PFSK-1 (cell line): ENCODE data around the gene PRX.

Source experiments
- FOXP2 ChIP-seq: optimal IDR thresholded peaks from 2 replicates; pipeline ENCODE3; 2011; ENCODE audit warnings: borderline replicate concordance, control low read depth, inconsistent platforms; ENCODE audit not compliant: insufficient read depth; ENCODE audit errors: extremely low read length, extremely low read depth
- POLR2AphosphoS5 ChIP-seq: IDR thresholded peaks from 2 replicates; pipeline ENCODE4 v1.6.1; 2012; ENCODE audit warnings: low read depth, mild to moderate bottlenecking, control low read depth, low read length, moderate library complexity
- SIN3A ChIP-seq: IDR thresholded peaks from 2 replicates; pipeline ENCODE4 v1.6.1; 2012; ENCODE audit warnings: mild to moderate bottlenecking, low read length, moderate library complexity, borderline replicate concordance; ENCODE audit not compliant: insufficient read depth
- TAF1 ChIP-seq: IDR thresholded peaks from 2 replicates; pipeline ENCODE4 v1.6.1; 2012; ENCODE audit warnings: low read length, control low read depth, borderline replicate concordance; ENCODE audit not compliant: insufficient read depth
- TF ChIP-seq, protein P1 (sequence below), 2 experiments: IDR thresholded peaks; 2 replicates each; pipeline versions ENCODE4 v1.6.1 to v1.8.0; 2011 to 2012; ENCODE audit warnings: low read depth in 2 of 2, low read length in 2 of 2, control low read depth in 1 of 2, inconsistent platforms in 1 of 2, mild to moderate bottlenecking in 1 of 2, moderate library complexity in 1 of 2; ENCODE audit not compliant: insufficient read depth in 1 of 2

PRX gene

DNA sequence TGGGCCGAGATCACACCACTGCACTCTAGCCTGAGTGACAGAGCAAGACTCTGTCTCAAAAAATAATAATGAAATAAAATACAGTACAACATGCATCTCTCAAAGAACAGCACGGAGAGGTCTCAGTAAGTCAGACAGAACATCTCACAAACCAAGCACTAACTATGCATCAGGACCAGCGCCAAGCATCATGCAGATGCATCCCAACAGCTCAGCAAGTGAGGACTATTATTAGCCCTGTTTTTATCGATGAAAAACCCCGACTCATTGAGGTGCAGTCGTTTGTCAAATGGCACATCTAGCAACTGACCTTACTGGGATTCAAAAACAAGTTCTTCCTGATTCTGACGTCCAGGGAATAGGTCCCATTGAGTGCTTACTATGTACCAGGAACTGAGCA lies 68.8 kb downstream of the PRX start:
- TF ChIP-seq SIN3A (no peak), FOXP2 (no peak), TAF1 (no peak), POLR2AphosphoS5 (no peak)
- TF ChIP-seq, protein P1, sequence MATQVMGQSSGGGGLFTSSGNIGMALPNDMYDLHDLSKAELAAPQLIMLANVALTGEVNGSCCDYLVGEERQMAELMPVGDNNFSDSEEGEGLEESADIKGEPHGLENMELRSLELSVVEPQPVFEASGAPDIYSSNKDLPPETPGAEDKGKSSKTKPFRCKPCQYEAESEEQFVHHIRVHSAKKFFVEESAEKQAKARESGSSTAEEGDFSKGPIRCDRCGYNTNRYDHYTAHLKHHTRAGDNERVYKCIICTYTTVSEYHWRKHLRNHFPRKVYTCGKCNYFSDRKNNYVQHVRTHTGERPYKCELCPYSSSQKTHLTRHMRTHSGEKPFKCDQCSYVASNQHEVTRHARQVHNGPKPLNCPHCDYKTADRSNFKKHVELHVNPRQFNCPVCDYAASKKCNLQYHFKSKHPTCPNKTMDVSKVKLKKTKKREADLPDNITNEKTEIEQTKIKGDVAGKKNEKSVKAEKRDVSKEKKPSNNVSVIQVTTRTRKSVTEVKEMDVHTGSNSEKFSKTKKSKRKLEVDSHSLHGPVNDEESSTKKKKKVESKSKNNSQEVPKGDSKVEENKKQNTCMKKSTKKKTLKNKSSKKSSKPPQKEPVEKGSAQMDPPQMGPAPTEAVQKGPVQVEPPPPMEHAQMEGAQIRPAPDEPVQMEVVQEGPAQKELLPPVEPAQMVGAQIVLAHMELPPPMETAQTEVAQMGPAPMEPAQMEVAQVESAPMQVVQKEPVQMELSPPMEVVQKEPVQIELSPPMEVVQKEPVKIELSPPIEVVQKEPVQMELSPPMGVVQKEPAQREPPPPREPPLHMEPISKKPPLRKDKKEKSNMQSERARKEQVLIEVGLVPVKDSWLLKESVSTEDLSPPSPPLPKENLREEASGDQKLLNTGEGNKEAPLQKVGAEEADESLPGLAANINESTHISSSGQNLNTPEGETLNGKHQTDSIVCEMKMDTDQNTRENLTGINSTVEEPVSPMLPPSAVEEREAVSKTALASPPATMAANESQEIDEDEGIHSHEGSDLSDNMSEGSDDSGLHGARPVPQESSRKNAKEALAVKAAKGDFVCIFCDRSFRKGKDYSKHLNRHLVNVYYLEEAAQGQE (IDR thresholded peaks at IDR 0.05; ENCODE audit: insufficient read depth in 1 of 2, low read depth in 2 of 2, low read length in 2 of 2), result no peak
